GM12878 (cell line): ENCODE data around the gene FRK. TPM values are rescaled to one million over a fixed set of nuclear protein-coding genes. Genes with fewer than 3 reads are reported as not detected.
A peak's percentile ranks its signal among the peaks of the same experiment; 100 is the strongest.

Experiments
- ATAC-seq: fragments of 200-7000 bp; cut with Tn5 transposase; 3 replicates; pipeline ENCODE4 v1.9.1; 2020; ENCODE audit warnings: mild to moderate bottlenecking, moderate library complexity
- BruUV-seq: library from RNA; stranded (reverse); fragments of 400-500 nt; replicated peaks from 2 replicates; lab custom pipeline; 2021; lab: Mats Ljungman, UMichigan
- CTCF ChIA-PET: fragments of 300-600 bp; sonication (Branson Sonifier 250); formaldehyde crosslinking; extraction: SDS; loops from one replicate; lab custom pipeline; 2021; ENCODE audit warnings: inconsistent platforms; lab: Yijun Ruan, JAX
- POLR2A ChIA-PET: fragments of 350-600 bp; formaldehyde crosslinking; extraction: SDS; loops from one replicate; lab custom pipeline; 2021; ENCODE audit warnings: inconsistent platforms; lab: Charles Lee
- RAD21 ChIA-PET: fragments of 300-600 bp; sonication (Branson Sonifier 250); formaldehyde crosslinking; loops from one replicate; lab custom pipeline; 2023; ENCODE audit warnings: antibody characterized with exemption; ENCODE audit not compliant: unreplicated experiment; lab: Charles Lee
- SMC1A ChIA-PET: fragments of 300-600 bp; sonication (Branson Sonifier 250); formaldehyde crosslinking; loops from one replicate; lab custom pipeline; 2023; ENCODE audit not compliant: unreplicated experiment, uncharacterized antibody; lab: Charles Lee
- DNase-seq: peaks from one replicate; pipeline ENCODE4 v3.0.0-alpha.2; 2011; ENCODE audit warnings: low read depth, low spot score
- FAIRE-seq: peaks from 3 replicates; lab custom pipeline; 2011; peaks lifted over from hg19 to GRCh38; lab: Jason Lieb, UNC
- H2AFZ ChIP-seq: 2 replicates; pipeline ENCODE4 v1.6.0; 2011; ENCODE audit warnings: low read depth, low read length, control low read depth; ENCODE audit not compliant: control insufficient read depth
- H3K27ac ChIP-seq: 2 replicates; pipeline ENCODE4 v1.5.1; 2011; ENCODE audit warnings: control low read depth; ENCODE audit not compliant: control insufficient read depth, insufficient read depth
- H3K27me3 ChIP-seq, 2 experiments: replicated peaks in 1 of 2; 2 replicates each; pipeline versions ENCODE4 v1.6.0 to v1.6.1; 2011; ENCODE audit warnings: low read length in 1 of 2; ENCODE audit not compliant: control insufficient read depth in 2 of 2, insufficient read depth in 2 of 2
- H3K36me3 ChIP-seq, 2 experiments: 2 replicates each; pipeline ENCODE4 v1.5.1; 2011; ENCODE audit warnings: low read length in 1 of 2; ENCODE audit not compliant: control insufficient read depth in 2 of 2, insufficient read depth in 2 of 2
- H3K4me1 ChIP-seq: 2 replicates; pipeline ENCODE4 v1.6.1; 2011; ENCODE audit warnings: mild to moderate bottlenecking, low read length, moderate library complexity, mixed read lengths; ENCODE audit not compliant: control insufficient read depth, insufficient read depth
- H3K4me2 ChIP-seq: 2 replicates; pipeline ENCODE4 v1.6.0; 2011; ENCODE audit warnings: control low read depth; ENCODE audit not compliant: control insufficient read depth, insufficient read depth
- H3K4me3 ChIP-seq: fragments of 200-600 bp; sonication (generic); 2 replicates; pipeline ENCODE4 v1.5.1; 2016
- H3K79me2 ChIP-seq: 2 replicates; pipeline ENCODE4 v1.6.0; 2011; ENCODE audit warnings: low read length; ENCODE audit not compliant: control insufficient read depth, insufficient read depth
- H3K9ac ChIP-seq: 2 replicates; pipeline ENCODE4 v1.8.0; 2011; ENCODE audit warnings: low read length, control low read depth, mixed read lengths; ENCODE audit not compliant: control insufficient read depth, insufficient read depth
- H3K9me3 ChIP-seq: replicated peaks from 3 replicates; pipeline ENCODE4 v1.5.1; 2011; ENCODE audit warnings: mild to moderate bottlenecking, low read length; ENCODE audit not compliant: control insufficient read depth, insufficient read depth
- H4K20me1 ChIP-seq: 2 replicates; pipeline ENCODE4 v1.6.0; 2011; ENCODE audit not compliant: control insufficient read depth, insufficient read depth
- MTA2 ChIP-seq: fragments of 450-650 bp; IDR thresholded peaks from 2 replicates; pipeline ENCODE4 v1.6.1; 2016; ENCODE audit warnings: low read depth, mild to moderate bottlenecking, moderate library complexity
- PAX8 ChIP-seq: fragments of 450-650 bp; IDR thresholded peaks from 2 replicates; pipeline ENCODE4 v1.6.1; 2017; ENCODE audit warnings: mild to moderate bottlenecking, moderate library complexity
- POU2F2 ChIP-seq: IDR thresholded peaks from 3 replicates; pipeline ENCODE4 v1.6.1; 2011; ENCODE audit warnings: low read depth, mild to moderate bottlenecking, low read length, borderline replicate concordance
- RUNX3 ChIP-seq: IDR thresholded peaks from 2 replicates; pipeline ENCODE4 v1.6.1; 2012; ENCODE audit warnings: low read length, inconsistent platforms
- SREBF2 ChIP-seq: IDR thresholded peaks from 2 replicates; pipeline ENCODE4 v1.6.1; 2012; ENCODE audit warnings: mild to moderate bottlenecking, low read length
- WGBS: methylation state at CpG from one replicate; pipeline ENCODE4 v1.1.6; 2016; ENCODE audit warnings: low lambda C conversion rate; ENCODE audit not compliant: insufficient replicate concordance, insufficient coverage; ENCODE audit errors: missing lambda C conversion rate; 5-methylcytosine and 5-hydroxymethylcytosine counted together
- in situ Hi-C: fragments of 300-500 bp; cut with MboI; formaldehyde crosslinking; loops from 9 replicates; pipeline ENCODE4 v1.14.3; 2018; ENCODE audit warnings: mixed read lengths
- intact Hi-C: fragments of 100-400 bp; cut with micrococcal nuclease; formaldehyde crosslinking; loops from one replicate; pipeline ENCODE4 v1.14.2; 2022; ENCODE audit not compliant: unreplicated experiment
- polyA plus RNA-seq, 11 experiments: library from polyadenylated mRNA; depleted of rRNA in 4 of 11; unstranded in 6 of 11; stranded (reverse) in 5 of 11; fragments of >200 nt; fragmentation: Nextera tagmentation in 4 of 11; fragmentation: Illumina TruSeq in 1 of 11; extraction: Ambion mirVana in 4 of 11; extraction: Trizol in 1 of 11; gene quantifications; 1 replicate in 1 of 11; 2 replicates in 10 of 11; pipeline versions ENCODE4 v1.2.1 to v1.2.3, GENCODE V29; 2011 to 2016; ENCODE audit warnings: inconsistent platforms in 2 of 11, missing spikeins in 2 of 11, low read depth in 1 of 11
- total RNA-seq, 4 experiments: library from RNA; depleted of rRNA in 3 of 4; stranded (reverse); fragments of >200 nt in 3 of 4; fragmentation: Illumina TruSeq in 1 of 4; extraction: Trizol in 1 of 4; gene quantifications; 2 replicates each; pipeline versions ENCODE4 v1.2.1 to v1.2.3, GENCODE V29; 2013 to 2021

Gene FRK
- total and polyA plus RNA-seq, 10 of the 15 experiments (the other 5 are each of a cell fraction or from before 2014, with no cell fraction given) = 0.29 to 2.4 (median 1.2) TPM

GRCh38 chr6:116030770-116031169, 29.9 kb downstream of the FRK start:
- no peaks in the 10 kb centered on the region for H3K79me2 ChIP-seq
- H3K27me3 ChIP-seq = no peaks in the 10 kb centered on the region
- H3K4me3 ChIP-seq = no peak overlapping the region
- ChIA-PET CTCF (interaction anchor here (0.9 to 1.8 kb wide), 6 partner anchors 20 to 81 kb away, joined by 3 to 5 read pairs (median 4); no protein-coding TSS in a partner anchor), POLR2A (interaction anchor here (0.8 to 1.0 kb wide), 2 partner anchors 17 to 56 kb away, joined by 3 read pairs; no protein-coding TSS in a partner anchor), SMC1A (interaction anchor here (0.7 to 3.3 kb wide), 14 partner anchors 11 to 70 kb away, joined by 3 to 23 read pairs (median 4); partner anchors contain the start of genes FRK and NT5DC1)
- intact Hi-C loops = no loop called here
- no peak overlapping the region for H3K27ac ChIP-seq
- 0% methylated on average over 1 of the region's 1 CpG for WGBS
- no peak for FAIRE-seq
- peaks cover 9% of the 10 kb centered on the region for H3K4me1 ChIP-seq
- no TSS peak for BruUV-seq
- no peak for TF ChIP-seq PAX8
- TF ChIP-seq, all 136 proteins: peak for 0
- no peak overlapping the region for H3K4me2 ChIP-seq
- H2AFZ ChIP-seq = no peak overlapping the region
- RAD21 ChIA-PET = interaction anchor here (1.0 to 1.8 kb wide), 4 partner anchors 14 to 66 kb away, joined by 3 to 8 read pairs (median 4); no protein-coding TSS in a partner anchor
- no peaks in the 10 kb centered on the region for H3K36me3 ChIP-seq
- DNase-seq = no peak
- no peak overlapping the region for H3K9ac ChIP-seq
- in situ Hi-C loops = no loop called here
- H4K20me1 ChIP-seq = no peaks in the 10 kb centered on the region
- H3K9me3 ChIP-seq = no peaks in the 10 kb centered on the region; the same call in 2 of the 3 replicates
- no peak for ATAC-seq

- Histone ChIP-seq H3K4me2 (no peak overlapping the region), H3K9me3 (no peaks in the 10 kb centered on the region), H3K4me1 (peaks cover 9% of the 10 kb centered on the region), H4K20me1 (no peaks in the 10 kb centered on the region), H2AFZ (no peak overlapping the region), H3K79me2 (no peaks in the 10 kb centered on the region), H3K4me3 (no peak overlapping the region), H3K36me3 (no peaks in the 10 kb centered on the region), H3K27me3 (no peaks in the 10 kb centered on the region), H3K27ac (no peak overlapping the region), H3K9ac (no peak overlapping the region)
- FAIRE-seq = no peak
- ChIA-PET SMC1A (interaction anchor here (1.2 to 1.9 kb wide), 4 partner anchors 9 to 26 kb away, joined by 4 to 7 read pairs (median 5); no protein-coding TSS in a partner anchor), RAD21 (interaction anchor here (1.1 to 1.8 kb wide), 2 partner anchors 27 to 57 kb away, joined by 4 to 8 read pairs; no protein-coding TSS in a partner anchor), CTCF (interaction anchor here (0.6 to 1.6 kb wide), 3 partner anchors 18 to 52 kb away, joined by 3 to 9 read pairs (median 3); no protein-coding TSS in a partner anchor), POLR2A (no interaction called here)
- intact Hi-C loops = no loop called here
- no peak for DNase-seq
- ATAC-seq = peak; percentile 72
- TF ChIP-seq POU2F2 (peak; percentile 73; the same call in 1 of the 3 replicates), SREBF2 (no peak), MTA2 (peak; percentile 26; the same call in 1 of the 2 replicates), RUNX3 (0 out of 2 replicates have a peak, but pooled peaks have one; percentile 17)
- 0% methylated on average over 1 of the region's 1 CpG for WGBS
- in situ Hi-C loops = no loop called here
- no TSS peak for BruUV-seq
These were observed 31.2 kb downstream of the FRK start for GRCh38 chr6:116029535-116029934.
